ENCODE measurements around the gene FYCO1. TPM values are rescaled to one million over a fixed set of nuclear protein-coding genes. Genes with fewer than 3 reads are reported as not detected.

The FYCO1 gene
- total RNA-seq, 1 donor from 2014 or later = 40.9 TPM

Other genes with a start within 250 kb of the FYCO1 start
- 4.2 TPM for gene SLC6A20, start 199.3 kb downstream of the FYCO1 start, total RNA-seq
- gene LZTFL1, start 153.7 kb downstream of the FYCO1 start, total RNA-seq = 26.8 TPM
- not detected for gene CCR9, start 109.3 kb downstream of the FYCO1 start, total RNA-seq
- 4.3 TPM for gene CXCR6, start 52.4 kb downstream of the FYCO1 start, total RNA-seq
- 0.32 TPM for gene XCR1, start 31.7 kb upstream of the FYCO1 start, total RNA-seq
- 47.4 TPM for gene CCR1, start 212.5 kb upstream of the FYCO1 start, total RNA-seq
- gene CCR3, start 246.6 kb upstream of the FYCO1 start, total RNA-seq = not detected